Middle frontal gyrus (tissue), 1 donor: Measurements from ENCODE around the gene ATAD3B.
"Not testable (repeated sequence)": the region's sequence is repeated elsewhere in the genome, so short reads cannot be mapped to it uniquely, and the experiment has no call there.

Experiments used
- DNase-seq: peaks from one replicate; pipeline ENCODE4 v3.0.0-alpha.2; 2015; ENCODE audit warnings: low spot score; ENCODE audit errors: extremely low spot score

Gene ATAD3B, protein sequence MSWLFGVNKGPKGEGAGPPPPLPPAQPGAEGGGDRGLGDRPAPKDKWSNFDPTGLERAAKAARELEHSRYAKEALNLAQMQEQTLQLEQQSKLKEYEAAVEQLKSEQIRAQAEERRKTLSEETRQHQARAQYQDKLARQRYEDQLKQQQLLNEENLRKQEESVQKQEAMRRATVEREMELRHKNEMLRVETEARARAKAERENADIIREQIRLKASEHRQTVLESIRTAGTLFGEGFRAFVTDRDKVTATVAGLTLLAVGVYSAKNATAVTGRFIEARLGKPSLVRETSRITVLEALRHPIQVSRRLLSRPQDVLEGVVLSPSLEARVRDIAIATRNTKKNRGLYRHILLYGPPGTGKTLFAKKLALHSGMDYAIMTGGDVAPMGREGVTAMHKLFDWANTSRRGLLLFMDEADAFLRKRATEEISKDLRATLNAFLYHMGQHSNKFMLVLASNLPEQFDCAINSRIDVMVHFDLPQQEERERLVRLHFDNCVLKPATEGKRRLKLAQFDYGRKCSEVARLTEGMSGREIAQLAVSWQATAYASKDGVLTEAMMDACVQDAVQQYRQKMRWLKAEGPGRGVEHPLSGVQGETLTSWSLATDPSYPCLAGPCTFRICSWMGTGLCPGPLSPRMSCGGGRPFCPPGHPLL

GRCh38 chr1:1471389-1472052 lies at the start of gene ATAD3B:
Gene ATAD3B, plus strand, starts transcription at chr1:1471765. Its CDS starts 120 bp downstream, at chr1:1471885.
- peak; percentile 90 for DNase-seq

DNA sequence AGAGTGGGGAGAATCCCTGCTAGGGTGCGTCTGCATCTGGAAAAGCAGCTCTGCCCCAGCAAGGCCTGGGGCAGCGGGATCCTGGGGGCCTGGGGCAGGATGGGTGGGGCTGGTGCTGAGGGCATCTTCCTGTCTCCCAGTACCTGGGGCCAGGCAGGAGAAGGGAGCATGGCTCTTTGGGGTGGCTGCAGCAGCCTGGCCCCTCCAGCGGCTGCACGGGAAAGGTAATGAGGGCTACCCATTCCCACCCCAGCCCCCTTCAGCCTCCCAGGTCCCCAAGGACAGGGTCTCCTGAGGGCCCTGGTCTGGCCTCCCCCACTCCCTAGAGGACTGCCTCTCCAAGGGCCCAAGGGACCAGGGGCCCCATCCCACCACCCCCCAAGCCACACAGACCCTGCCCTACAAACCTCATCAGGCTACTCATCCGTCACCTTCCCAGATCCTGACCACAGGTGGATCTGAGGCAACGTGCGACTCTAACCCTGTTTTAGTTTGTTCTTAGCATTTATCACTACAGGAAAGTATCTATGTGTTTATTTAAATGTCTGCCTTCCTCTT lies 49.6 kb upstream of the ATAD3B start:
- no peak for DNase-seq

DNA sequence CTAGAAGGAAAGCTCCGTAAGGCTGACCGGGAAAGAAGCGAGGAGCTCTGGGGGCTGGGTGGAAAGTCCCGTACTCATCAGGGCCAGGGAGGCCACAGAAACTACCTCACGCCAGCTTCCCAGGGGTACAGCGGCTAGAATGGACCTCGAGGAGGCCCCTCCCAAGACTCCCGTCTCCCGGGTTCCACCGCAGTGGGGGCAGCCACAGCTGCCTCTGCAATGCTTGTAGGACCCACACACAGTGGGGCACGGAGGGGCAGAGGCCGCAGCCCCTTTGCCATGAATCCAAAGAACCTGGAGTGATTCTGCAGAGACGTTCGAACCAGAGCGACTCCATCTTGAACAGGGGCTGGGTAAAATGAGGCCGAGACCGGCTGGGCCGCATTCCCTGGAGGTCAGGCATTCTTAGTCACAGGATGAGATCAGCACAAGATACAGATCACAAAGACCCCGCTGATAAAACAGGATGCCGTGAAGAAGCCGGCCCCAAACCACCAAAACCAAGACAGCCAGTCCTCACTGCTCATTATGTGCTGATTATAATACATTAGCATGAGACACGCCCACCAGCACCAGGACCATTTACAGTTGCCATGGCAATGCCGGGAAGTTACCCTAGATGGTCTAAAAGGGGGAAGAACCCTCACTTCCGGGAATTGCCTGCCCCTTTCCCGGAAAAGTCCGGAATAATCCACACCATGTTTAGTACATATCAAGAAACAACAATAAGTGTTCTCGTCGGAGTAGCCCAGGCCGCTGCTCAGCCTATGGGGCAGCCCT lies 48.9 kb upstream of the ATAD3B start:
- DNase-seq, result no peak

GRCh38 chr1:1423245-1423597 lies 48.3 kb upstream of the ATAD3B start:
- no peak for DNase-seq

DNA sequence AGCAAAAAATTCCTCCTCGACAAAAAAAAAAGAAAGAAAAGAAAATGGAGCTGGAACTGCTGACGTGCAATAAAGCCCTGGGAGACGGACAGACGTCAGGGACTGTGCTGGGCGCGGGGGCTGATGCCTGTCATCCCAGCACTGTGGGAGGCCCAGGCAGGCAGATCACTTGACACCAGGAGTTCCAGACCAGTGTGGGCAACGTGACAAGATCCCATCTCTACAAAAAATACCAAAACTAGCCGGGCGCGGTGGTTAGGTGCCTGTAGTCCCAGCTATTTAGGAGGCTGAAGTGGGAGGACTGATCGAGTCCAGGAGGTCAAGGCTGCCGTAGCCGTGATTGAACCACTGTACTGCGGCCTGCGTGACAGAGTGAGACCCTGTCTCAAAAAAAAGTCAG lies 46.9 kb upstream of the ATAD3B start:
- DNase-seq, result no peak

- DNase-seq, result no peak
These were observed 46.2 kb upstream of the ATAD3B start for GRCh38 chr1:1425426-1425752.

DNA sequence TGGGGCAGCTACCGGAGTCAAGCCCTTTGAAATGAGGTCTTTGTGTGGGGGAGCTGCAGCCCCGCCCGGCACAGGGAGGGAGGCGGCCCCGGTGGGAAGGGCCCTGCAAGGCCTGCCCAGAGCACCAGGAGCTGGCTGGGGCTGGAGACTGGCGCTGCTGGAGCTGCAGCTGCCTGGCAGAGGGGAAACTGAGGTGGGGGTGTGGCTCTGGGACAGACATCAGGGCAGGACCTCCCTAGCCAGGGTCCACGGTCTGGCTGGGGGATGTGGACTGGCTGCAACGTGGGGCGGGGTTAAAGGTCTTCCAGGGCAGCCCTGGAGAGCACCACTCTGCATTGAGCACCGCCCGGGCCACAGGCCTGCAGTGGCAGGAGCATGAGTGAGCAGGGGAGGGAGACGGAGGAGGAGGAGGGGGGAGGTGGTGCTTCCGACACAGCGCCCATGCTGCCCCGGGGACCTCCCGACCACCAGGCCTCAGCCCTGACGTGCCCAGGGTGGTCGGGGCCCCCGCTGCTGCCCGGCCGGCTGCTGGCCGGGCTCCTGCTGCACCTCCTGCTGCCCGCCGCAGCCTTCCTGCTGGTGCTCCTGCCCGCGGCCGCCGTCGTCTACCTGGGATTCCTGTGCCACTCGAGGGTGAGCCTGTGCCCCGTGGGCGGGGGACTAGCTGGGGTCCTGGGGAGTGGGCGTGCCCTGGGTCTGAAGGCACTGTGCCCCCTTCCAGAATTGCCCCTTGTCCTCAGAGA lies 45.6 kb upstream of the ATAD3B start:
- DNase-seq, result no peak

DNA sequence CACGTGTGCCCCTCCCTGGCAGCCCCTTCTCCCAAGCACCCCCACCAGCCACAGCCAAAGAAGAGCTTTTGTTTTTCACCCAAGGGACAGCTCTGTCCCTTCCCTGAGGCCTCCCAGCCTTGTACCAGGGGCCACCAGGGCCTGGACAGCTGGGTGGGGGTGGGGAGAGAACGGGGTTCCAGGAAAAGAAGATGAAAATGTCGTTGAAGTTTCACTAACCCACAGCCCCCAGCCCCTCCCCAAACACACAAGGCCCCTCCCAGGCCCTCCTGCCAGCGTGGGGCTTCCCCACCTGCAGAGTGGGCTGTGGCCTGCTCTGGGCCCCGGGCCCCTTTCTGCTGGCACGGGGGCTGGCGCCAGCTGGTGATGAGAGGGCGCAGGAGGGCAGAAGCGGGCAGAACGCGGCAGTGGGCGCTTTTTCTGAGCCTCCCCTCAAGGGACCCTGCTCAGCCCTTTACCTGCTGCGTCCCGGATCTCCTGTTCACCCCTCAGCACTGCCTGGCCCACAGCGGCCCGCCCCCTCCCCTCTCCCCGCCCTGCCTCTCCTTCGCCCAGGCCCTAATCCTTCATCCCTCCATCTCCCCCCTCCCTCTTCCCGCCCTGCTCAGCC lies 45.0 kb upstream of the ATAD3B start:
- DNase-seq, result no peak

GRCh38 chr1:1427106-1427819 lies 44.3 kb upstream of the ATAD3B start:
- DNase-seq, result no peak

- DNase-seq, result no peak
These were observed 43.8 kb upstream of the ATAD3B start for GRCh38 chr1:1427820-1428148.

GRCh38 chr1:1428174-1428573 lies 43.4 kb upstream of the ATAD3B start:
- no peak for DNase-seq

GRCh38 chr1:1428967-1429366 lies 42.6 kb upstream of the ATAD3B start:
- not testable (repeated sequence) for DNase-seq

DNA sequence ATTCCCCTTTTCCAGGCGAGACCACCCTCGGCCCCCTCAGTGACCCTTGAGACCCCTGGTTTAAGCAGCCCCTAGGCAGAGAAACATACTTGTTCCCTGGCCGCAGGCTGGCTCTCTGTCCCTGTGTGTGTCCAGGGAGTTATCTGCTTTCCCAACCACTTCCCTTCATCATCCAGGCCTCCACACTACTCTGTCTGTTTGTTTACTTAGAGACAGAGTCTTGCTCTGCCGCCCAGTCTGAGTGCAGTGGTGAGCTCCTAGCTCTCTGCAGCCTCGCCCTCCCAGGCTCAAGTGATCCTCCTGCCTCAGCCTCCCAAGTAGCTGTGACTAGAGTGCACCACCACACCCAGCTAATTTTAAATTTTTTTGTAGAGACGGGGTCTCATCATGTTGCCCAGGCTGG lies 41.9 kb upstream of the ATAD3B start:
- no peak for DNase-seq

DNA sequence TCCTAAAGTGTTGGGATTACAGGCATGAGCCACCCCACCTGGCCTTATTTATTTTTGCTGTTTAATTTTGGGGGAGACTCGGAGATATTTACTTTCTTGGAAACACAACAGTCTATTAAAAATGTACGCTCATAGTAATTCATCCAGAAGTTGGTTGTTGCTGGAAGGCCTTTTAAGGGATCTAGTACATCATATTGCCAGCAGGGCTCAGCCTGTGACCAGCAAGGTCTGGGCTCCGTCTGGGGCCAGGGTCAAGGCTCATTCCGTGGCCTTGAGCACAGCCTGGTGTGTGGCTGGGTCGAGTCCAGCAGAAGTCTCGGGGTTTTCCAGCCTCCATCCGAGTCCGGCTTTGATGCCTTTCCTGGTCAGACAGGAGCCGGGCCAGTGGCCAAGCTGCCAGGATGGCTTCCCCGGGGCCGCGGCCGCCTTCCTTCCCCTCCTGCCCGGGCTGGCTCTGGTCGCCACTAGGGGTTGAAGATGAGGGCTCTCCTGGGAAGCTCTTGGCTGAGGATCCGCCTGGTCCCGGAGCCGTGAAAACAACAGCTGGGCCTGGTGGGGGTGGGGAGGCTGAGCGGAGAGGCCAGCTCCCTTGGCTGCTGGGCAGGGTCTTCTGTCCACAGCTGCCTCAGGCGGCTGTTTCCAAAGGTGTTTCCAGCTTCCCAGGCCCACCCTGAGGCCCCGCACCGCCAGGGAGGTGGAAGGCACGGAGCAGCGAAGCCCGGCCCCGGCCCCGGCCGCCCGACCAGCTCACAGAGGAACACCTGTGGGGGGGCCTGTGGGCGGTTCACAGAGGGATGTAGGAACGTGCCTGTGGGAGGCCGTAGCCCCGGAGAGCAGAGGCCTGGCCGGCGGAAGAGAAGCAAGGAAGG lies 41.2 kb upstream of the ATAD3B start:
- no peak for DNase-seq

DNA sequence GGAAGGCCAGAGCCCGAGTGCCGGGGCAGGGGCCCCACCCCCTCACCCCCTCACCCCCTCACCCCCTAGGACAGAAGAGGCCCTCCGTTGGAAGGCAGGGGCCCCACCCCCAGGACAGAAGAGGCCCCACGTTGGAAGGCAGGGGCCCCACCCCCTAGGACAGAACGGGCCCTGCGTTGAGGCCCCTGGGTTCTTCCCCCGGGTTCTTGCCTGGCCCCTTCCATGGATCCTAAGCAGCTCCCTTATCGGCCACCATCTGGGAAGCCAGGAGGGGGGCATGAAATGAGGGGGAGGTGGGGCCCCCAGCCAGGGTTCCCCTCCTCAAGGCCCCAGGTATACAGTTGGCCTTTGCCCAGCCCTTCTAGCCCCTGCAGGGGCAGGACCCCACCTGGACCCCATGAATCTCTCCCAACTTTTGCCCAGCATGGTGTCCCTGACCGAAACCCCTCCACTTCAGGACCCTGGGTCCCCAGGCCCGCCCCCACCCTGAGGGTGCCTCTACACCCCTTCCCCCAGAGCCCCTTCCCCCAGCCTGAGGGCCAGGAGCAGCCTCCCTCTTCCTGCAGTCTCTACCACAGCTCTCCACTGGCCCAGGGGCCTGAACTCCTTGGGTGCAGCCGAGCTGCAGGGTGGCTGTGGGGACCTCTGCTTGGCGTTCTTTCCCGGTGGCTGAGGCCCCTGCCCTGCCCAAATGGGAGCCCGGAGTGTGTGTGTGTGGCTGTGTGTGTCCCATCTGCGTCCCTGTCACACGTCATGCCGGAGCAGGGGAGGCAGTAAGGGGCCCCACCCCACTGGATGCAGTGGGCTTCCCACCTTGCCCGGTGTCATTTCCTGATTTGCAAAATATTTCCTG lies 40.3 kb upstream of the ATAD3B start:
- no peak for DNase-seq

GRCh38 chr1:1431845-1432273 lies 39.7 kb upstream of the ATAD3B start:
- no peak for DNase-seq

- no peak for DNase-seq
These were observed 39.2 kb upstream of the ATAD3B start for GRCh38 chr1:1432274-1432950.
